ENCODE data around the gene PIGP.
"Not testable (repeated sequence)": the region's sequence is repeated elsewhere in the genome, so short reads cannot be mapped to it uniquely, and the experiment has no call there.

Gene PIGP

GRCh38 chr21:37076087-37076850 is 3.4 kb upstream of the PIGP start:
- DNase-seq (ENCODE audit: low spot score), result no peak

GRCh38 chr21:37075214-37075770 is 2.4 kb upstream of the PIGP start:
- DNase-seq (ENCODE audit: low spot score), result no peak

- DNase-seq (ENCODE audit: low spot score), result peak; percentile 7
Observed at GRCh38 chr21:37074546-37074945, 1.7 kb upstream of the PIGP start.

DNA sequence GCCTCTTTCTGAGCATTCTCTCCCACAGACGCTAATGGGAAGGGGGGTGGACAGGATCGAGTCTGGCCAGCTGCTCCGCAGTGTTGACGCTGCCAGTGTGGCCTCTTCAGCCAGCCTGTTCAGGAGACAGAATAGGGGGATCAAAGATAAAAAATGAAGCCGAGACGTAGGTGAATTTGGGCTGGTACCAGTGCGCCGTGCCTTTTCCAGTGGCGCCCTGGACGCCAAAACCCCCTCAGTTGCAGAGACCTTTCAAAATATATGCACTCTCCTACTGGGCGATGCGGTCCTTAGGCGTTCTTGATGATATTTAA is 1.3 kb upstream of the PIGP start:
- DNase-seq (ENCODE audit: low spot score), result no peak

GRCh38 chr21:37073417-37074196 is 736 bp upstream of the PIGP start:
- DNase-seq (ENCODE audit: low spot score), result no peak

DNA sequence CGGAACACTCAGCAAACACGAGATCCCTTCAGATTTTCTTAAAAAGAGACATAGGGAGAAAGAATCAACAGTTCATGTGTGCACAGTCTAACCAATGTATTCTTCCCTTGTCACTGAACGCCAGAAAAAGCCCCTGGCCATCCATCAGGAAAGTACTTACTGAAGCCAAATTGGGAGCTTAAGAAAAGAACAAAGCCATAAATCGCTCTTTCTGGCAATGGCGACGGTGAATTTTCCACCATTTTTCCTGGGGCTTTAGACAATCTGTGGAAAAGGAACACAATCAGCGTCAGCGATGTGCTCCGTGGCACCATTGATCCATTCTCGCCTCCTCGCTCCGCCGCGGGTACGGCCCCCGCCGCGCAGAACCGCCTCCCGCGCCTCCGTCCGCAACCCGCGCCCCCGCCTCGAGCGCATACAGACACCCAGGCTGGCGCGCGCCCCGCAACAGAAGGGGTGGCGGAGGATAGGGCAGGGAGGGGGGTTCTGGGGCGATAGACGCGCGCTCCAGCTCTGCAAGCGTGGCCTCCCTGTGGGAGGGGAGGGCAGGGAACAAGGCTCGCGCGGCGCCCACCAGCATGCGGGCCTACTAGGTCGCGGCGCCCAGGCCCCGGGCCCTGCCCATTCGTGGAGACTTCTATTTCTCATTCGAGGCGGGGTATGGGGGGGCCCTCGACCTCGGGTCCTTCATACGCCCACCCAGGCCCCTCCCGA is 440 bp downstream of the PIGP start:
- peak; percentile 95 for DNase-seq (ENCODE audit: low spot score)

DNA sequence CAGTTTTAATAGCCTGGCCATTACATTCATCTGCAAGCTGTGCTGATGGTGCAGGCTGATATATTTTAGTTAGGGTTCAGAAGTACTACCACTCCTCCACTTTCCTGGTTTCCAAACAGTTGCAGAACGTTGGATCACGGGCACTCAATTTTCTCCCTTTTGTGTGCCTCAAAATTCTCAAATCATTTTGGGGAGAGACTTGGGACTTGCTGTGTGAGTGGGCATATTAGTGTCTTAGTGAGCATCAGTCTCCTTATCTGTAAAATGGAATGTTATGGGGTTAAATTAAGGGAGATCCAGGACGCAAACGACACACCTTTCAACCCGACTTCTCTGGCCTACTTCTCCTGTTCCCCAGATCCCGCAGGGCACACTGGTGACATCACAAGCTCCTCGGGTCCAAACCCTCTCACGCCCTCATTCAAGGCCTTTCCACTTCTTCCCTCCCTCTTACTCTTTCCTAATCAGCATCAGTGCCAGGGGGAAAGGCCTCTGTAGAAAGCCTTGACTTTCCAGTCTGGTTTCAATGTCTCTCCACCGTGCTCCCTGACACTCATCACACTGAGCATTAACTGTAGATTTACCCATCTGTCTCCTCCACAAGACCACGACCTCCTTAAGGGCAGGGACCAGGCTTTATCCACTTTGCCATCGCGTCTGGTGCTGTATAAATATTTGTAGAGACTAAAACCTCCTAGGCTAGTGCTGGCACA is 1.2 kb downstream of the PIGP start:
- peak; percentile 55 for DNase-seq (ENCODE audit: low spot score)

- DNase-seq (ENCODE audit: low spot score), result no peak
Observed at GRCh38 chr21:37065561-37066177, 7.2 kb downstream of the PIGP start.

DNA sequence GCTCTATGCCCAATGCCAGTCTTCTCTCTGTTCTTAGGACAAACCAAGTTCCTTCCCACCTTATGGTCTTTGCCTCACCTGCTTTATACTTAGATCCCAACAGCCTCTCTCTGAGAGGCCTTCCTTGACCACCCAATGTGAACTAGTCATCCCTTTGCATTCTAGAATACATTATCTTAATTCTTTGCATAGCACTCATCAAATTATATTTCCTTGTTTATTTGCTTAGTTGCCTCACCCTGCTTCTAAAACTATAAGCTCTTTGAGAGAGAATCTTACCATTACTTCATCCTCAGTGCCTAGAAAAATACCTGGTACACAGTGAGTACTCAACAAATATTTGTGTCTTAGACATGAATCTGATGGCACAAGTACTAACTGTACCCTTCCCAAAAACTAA is 8.0 kb downstream of the PIGP start:
- DNase-seq (ENCODE audit: low spot score), result no peak

GRCh38 chr21:37063433-37063832 is 9.4 kb downstream of the PIGP start:
- DNase-seq (ENCODE audit: low spot score), result no peak

DNA sequence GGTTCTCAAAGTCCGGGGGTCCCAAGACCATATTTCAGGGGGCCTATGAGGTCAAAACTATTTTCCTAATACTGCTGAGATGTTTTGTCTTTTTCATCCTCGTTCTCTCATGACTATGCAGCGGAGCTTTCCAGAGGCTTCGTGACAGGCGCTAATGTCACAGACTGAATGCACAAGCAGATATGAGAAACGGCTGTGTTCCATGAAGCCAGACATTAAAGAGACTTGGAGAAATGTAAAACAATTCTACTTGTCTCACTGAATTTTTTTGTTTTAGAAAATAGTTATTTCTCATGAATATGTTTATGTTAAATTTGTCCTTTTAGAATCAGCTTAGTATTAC is 10.3 kb downstream of the PIGP start:
- no peak for DNase-seq (ENCODE audit: low spot score)

- no peak for DNase-seq (ENCODE audit: low spot score)
Observed at GRCh38 chr21:37061926-37062592, 10.8 kb downstream of the PIGP start.

GRCh38 chr21:37060296-37060695 is 12.6 kb downstream of the PIGP start:
- peak; percentile 22 for DNase-seq (ENCODE audit: low spot score)

GRCh38 chr21:37059181-37059580 is 13.7 kb downstream of the PIGP start:
- DNase-seq (ENCODE audit: low spot score), result no peak

DNA sequence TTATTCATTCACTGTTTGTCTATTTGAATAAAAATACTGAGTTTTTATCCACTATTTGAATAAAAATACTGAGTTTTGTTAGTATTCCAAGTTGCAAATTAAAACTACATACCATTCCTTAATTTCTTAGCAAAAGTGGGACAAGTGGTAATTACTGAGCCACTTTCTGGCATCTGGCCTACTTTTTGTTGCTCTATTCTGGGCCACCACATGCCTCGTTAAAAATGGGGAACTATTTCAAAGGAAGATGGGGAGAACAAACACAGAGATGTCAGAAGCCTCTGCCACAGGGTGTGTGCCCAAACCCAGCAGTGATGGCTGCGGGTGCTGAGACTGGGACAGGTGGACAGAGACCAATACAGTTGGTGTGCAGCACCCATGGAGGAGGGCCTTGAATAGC is 14.6 kb downstream of the PIGP start:
- peak; percentile 20 for DNase-seq (ENCODE audit: low spot score)

DNA sequence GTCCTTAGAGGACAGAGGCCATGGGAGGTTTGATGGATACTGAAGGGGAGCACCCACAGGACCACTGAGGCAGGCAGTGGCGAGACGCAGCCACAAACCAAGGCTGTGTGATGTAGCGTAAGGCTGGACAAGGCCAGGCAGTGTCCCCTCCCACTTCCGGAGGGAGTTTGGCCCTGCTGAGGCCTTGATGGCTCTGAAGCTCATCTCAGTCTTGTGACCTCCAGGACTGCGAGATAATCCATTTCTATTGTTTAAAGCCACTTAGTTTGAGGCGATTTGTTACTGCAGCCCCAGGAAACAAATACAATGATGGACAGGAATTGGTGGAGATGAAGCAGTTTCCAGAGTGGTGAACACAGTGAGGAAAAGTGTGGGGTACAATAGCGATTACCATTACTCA is 15.3 kb downstream of the PIGP start:
- DNase-seq (ENCODE audit: low spot score), result no peak

GRCh38 chr21:37055271-37055855 is 17.5 kb downstream of the PIGP start:
- DNase-seq (ENCODE audit: low spot score), result no peak

- not testable (repeated sequence) for DNase-seq (ENCODE audit: low spot score)
Observed at GRCh38 chr21:37049741-37050140, 23.1 kb downstream of the PIGP start.

- DNase-seq (ENCODE audit: low spot score), result no peak
Observed at GRCh38 chr21:37047079-37047478, 25.8 kb downstream of the PIGP start.

GRCh38 chr21:37045556-37045955 is 27.3 kb downstream of the PIGP start:
- no peak for DNase-seq (ENCODE audit: low spot score)

- DNase-seq (ENCODE audit: low spot score), result peak; percentile 12
Observed at GRCh38 chr21:37045149-37045548, 27.7 kb downstream of the PIGP start.
